ENCODE data around the gene SLC1A4.
A peak's percentile ranks its signal among the peaks of the same experiment; 100 is the strongest.
"Not testable (repeated sequence)": the region's sequence is repeated elsewhere in the genome, so short reads cannot be mapped to it uniquely, and the experiment has no call there.

SLC1A4 gene

GRCh38 chr2:65026154-65026553, 37.0 kb downstream of the SLC1A4 start:
- no peak for DNase-seq (ENCODE audit: low spot score)

- no peak for DNase-seq (ENCODE audit: low spot score)
Measured at GRCh38 chr2:65026704-65027464, 37.7 kb downstream of the SLC1A4 start.

- DNase-seq (ENCODE audit: low spot score) = peak; percentile 52
Measured at GRCh38 chr2:65027616-65028244, 38.5 kb downstream of the SLC1A4 start.

GRCh38 chr2:65030476-65031332, 41.5 kb downstream of the SLC1A4 start:
- DNase-seq (ENCODE audit: low spot score) = no peak

- peak; percentile 73 for DNase-seq (ENCODE audit: low spot score)
Measured at GRCh38 chr2:65031341-65032018, 42.3 kb downstream of the SLC1A4 start.

- DNase-seq (ENCODE audit: low spot score) = no peak
Measured at GRCh38 chr2:65032019-65032975, 43.1 kb downstream of the SLC1A4 start.

- DNase-seq (ENCODE audit: low spot score) = no peak
Measured at GRCh38 chr2:65033178-65033577, 44.0 kb downstream of the SLC1A4 start.

GRCh38 chr2:65033667-65034066, 44.5 kb downstream of the SLC1A4 start:
- not testable (repeated sequence) for DNase-seq (ENCODE audit: low spot score)

GRCh38 chr2:65035351-65035943, 46.2 kb downstream of the SLC1A4 start:
- no peak for DNase-seq (ENCODE audit: low spot score)

- DNase-seq (ENCODE audit: low spot score) = no peak
Measured at GRCh38 chr2:65037178-65037577, 48.0 kb downstream of the SLC1A4 start.

GRCh38 chr2:65039640-65040039, 50.4 kb downstream of the SLC1A4 start:
- DNase-seq (ENCODE audit: low spot score) = no peak

- peak; percentile 95 for DNase-seq (ENCODE audit: low spot score)
Measured at GRCh38 chr2:65040400-65041261, 51.4 kb downstream of the SLC1A4 start.

GRCh38 chr2:65043001-65043400, 53.8 kb downstream of the SLC1A4 start:
- no peak for DNase-seq (ENCODE audit: low spot score)

- no peak for DNase-seq (ENCODE audit: low spot score)
Measured at GRCh38 chr2:65044097-65044735, 55.0 kb downstream of the SLC1A4 start.

GRCh38 chr2:65045651-65046050, 56.5 kb downstream of the SLC1A4 start:
- DNase-seq (ENCODE audit: low spot score) = no peak

- no peak for DNase-seq (ENCODE audit: low spot score)
Measured at GRCh38 chr2:65046633-65047407, 57.6 kb downstream of the SLC1A4 start.

- no peak for DNase-seq (ENCODE audit: low spot score)
Measured at GRCh38 chr2:65049010-65049639, 59.9 kb downstream of the SLC1A4 start.

GRCh38 chr2:65050931-65051330, 61.7 kb downstream of the SLC1A4 start:
- DNase-seq (ENCODE audit: low spot score) = no peak

Measured in Ammon's horn (tissue), 1 donor.